WTC11 (cell line): ENCODE measurements around the gene SPECC1L. TPM values are rescaled to one million over a fixed set of nuclear protein-coding genes. Genes with fewer than 3 reads are reported as not detected.

ENCODE experiments used
- ATAC-seq: fragments of 200-7000 bp; cut with Tn5 transposase; 2 replicates; pipeline ENCODE4 v1.10.0; 2021; ENCODE audit warnings: mild to moderate bottlenecking, moderate library complexity
- CTCF ChIA-PET: fragments of 300-600 bp; sonication (Branson Sonifier 250); formaldehyde crosslinking; loops from one replicate; lab custom pipeline; 2021; ENCODE audit warnings: antibody characterized with exemption; lab: Charles Lee
- POLR2A ChIA-PET: fragments of 350-600 bp; sonication (Branson Sonifier 250); formaldehyde crosslinking; loops from one replicate; lab custom pipeline; 2021; ENCODE audit warnings: antibody characterized with exemption; lab: Charles Lee
- DNase-seq: peaks from one replicate; pipeline ENCODE4 v3.0.0; 2021; ENCODE audit warnings: low spot score
- H3K27ac Mint-ChIP-seq: 2 replicates; pipeline ENCODE4 v1.8.0; 2021; ENCODE audit warnings: mixed read lengths
- H3K27me3 Mint-ChIP-seq: 2 replicates; pipeline ENCODE4 v1.8.0; 2021; ENCODE audit warnings: low read depth, mild to moderate bottlenecking, moderate library complexity, mixed read lengths
- H3K36me3 Mint-ChIP-seq: 2 replicates; pipeline ENCODE4 v1.8.0; 2021; ENCODE audit warnings: mixed read lengths
- H3K4me1 Mint-ChIP-seq: 2 replicates; pipeline ENCODE4 v1.8.0; 2022; ENCODE audit warnings: mixed read lengths
- H3K4me3 Mint-ChIP-seq: 2 replicates; pipeline ENCODE4 v1.8.0; 2021; ENCODE audit warnings: mild to moderate bottlenecking, moderate library complexity, mixed read lengths
- H3K9me3 Mint-ChIP-seq: 2 replicates; pipeline ENCODE4 v1.8.0; 2021; ENCODE audit warnings: mixed read lengths
- ETV6 ChIP-seq: sonication (generic); formaldehyde crosslinking; IDR thresholded peaks from 2 replicates; pipeline ENCODE4 v1.8.1; 2022; ENCODE audit warnings: mild to moderate bottlenecking, missing genetic modification reagents
- GABPB1 ChIP-seq: sonication (generic); formaldehyde crosslinking; IDR thresholded peaks from 2 replicates; pipeline ENCODE4 v1.8.1; 2023; ENCODE audit warnings: mild to moderate bottlenecking, missing genetic modification reagents
- GTF2I ChIP-seq: fragments of 250-450 bp; sonication (Bioruptor Pico); conservative IDR thresholded peaks from 2 replicates; pipeline ENCODE4 v1.4.0; 2021; ENCODE audit warnings: mild to moderate bottlenecking
- IRF2 ChIP-seq: sonication (generic); formaldehyde crosslinking; IDR thresholded peaks from 2 replicates; pipeline ENCODE4 v1.8.0; 2022; ENCODE audit warnings: low read depth, missing genetic modification reagents, borderline replicate concordance
- NR3C1 ChIP-seq: sonication (generic); formaldehyde crosslinking; conservative IDR thresholded peaks from 2 replicates; pipeline ENCODE4 v1.8.1; 2023; ENCODE audit warnings: low read depth, mild to moderate bottlenecking, missing genetic modification reagents
- PRDM15 ChIP-seq: sonication (generic); formaldehyde crosslinking; IDR thresholded peaks from 2 replicates; pipeline ENCODE4 v1.8.0; 2022; ENCODE audit warnings: missing genetic modification reagents
- SMAD4 ChIP-seq: sonication (generic); formaldehyde crosslinking; IDR thresholded peaks from 2 replicates; pipeline ENCODE4 v1.8.0; 2022; ENCODE audit warnings: mild to moderate bottlenecking, missing genetic modification reagents
- SP1 ChIP-seq: sonication (generic); formaldehyde crosslinking; conservative IDR thresholded peaks from 2 replicates; pipeline ENCODE4 v1.8.1; 2022; ENCODE audit warnings: missing genetic modification reagents
- TEAD1 ChIP-seq: sonication (generic); formaldehyde crosslinking; IDR thresholded peaks from 2 replicates; pipeline ENCODE4 v1.8.0; 2022; ENCODE audit warnings: mild to moderate bottlenecking, missing genetic modification reagents
- TP53 ChIP-seq: sonication (generic); formaldehyde crosslinking; IDR thresholded peaks from 2 replicates; pipeline ENCODE4 v1.8.1; 2023; ENCODE audit warnings: mild to moderate bottlenecking, missing genetic modification reagents
- ZNF138 ChIP-seq: sonication (generic); formaldehyde crosslinking; conservative IDR thresholded peaks from 2 replicates; pipeline ENCODE4 v1.8.1; 2022; ENCODE audit warnings: mild to moderate bottlenecking, moderate library complexity, missing genetic modification reagents
- ZNF232 ChIP-seq: sonication (generic); formaldehyde crosslinking; IDR thresholded peaks from 2 replicates; pipeline ENCODE4 v1.8.0; 2022; ENCODE audit warnings: mild to moderate bottlenecking, missing genetic modification reagents
- ZNF317 ChIP-seq: sonication (generic); formaldehyde crosslinking; IDR thresholded peaks from 2 replicates; pipeline ENCODE4 v1.8.1; 2023; ENCODE audit warnings: low read depth, mild to moderate bottlenecking, moderate library complexity, missing genetic modification reagents, borderline replicate concordance
- ZNF396 ChIP-seq: fragments of 250-450 bp; sonication (Bioruptor Pico); IDR thresholded peaks from 2 replicates; pipeline ENCODE4 v1.8.0; 2021; ENCODE audit warnings: mild to moderate bottlenecking, moderate library complexity, borderline replicate concordance
- ZNF423 ChIP-seq: fragments of 250-450 bp; sonication (Bioruptor Pico); IDR thresholded peaks from 2 replicates; pipeline ENCODE4 v2.1.2; 2022; ENCODE audit warnings: mild to moderate bottlenecking, moderate library complexity
- total RNA-seq: library from RNA; stranded (reverse); gene quantifications from 3 replicates; pipeline ENCODE4 v1.2.3, GENCODE V29; 2021
- TF ChIP-seq, protein P1 (sequence below): fragments of 200-600 bp; IDR thresholded peaks from 2 replicates; pipeline ENCODE4 v1.8.0; 2022; ENCODE audit warnings: antibody characterized with exemption
- TF ChIP-seq, protein P2 (sequence below): fragments of 250-450 bp; sonication (Bioruptor Pico); IDR thresholded peaks from 2 replicates; pipeline ENCODE4 v1.9.0; 2021; ENCODE audit warnings: moderate library complexity, mild to moderate bottlenecking, inconsistent platforms, borderline replicate concordance
- TF ChIP-seq, protein P3 (sequence below): sonication (generic); formaldehyde crosslinking; IDR thresholded peaks from 2 replicates; pipeline ENCODE4 v1.8.1; 2022; ENCODE audit warnings: missing genetic modification reagents, borderline replicate concordance

SPECC1L gene
- total RNA-seq, 1 experiment from 2014 or later, result 44.6 TPM

- H3K4me1 Mint-ChIP-seq, result peaks cover 19% of the 10 kb centered on the region
- POLR2A ChIA-PET, result no interaction called here
- ATAC-seq, result no peak
- DNase-seq, result no peak
- peak overlapping the region; percentile 78; the same call in 1 of the 2 replicates for H3K27ac Mint-ChIP-seq
- TF ChIP-seq ZNF232 (CRISPR knock-in tag), result no peak
- TF ChIP-seq PRDM15, result peak; percentile 38; the same call in 1 of the 2 replicates
- CTCF ChIA-PET, result interaction anchor here (1.0 to 14.0 kb wide), 17 partner anchors 8 to 231 kb away, joined by 3 to 271 read pairs (median 9); partner anchors contain the start of genes GGT1 and GUCD1
- H3K9me3 Mint-ChIP-seq, result no peaks in the 10 kb centered on the region
- peaks cover under 1% of the 10 kb centered on the region; the same call in 1 of the 2 replicates for H3K36me3 Mint-ChIP-seq
- no peak overlapping the region for H3K4me3 Mint-ChIP-seq
- H3K27me3 Mint-ChIP-seq, result peaks cover 8% of the 10 kb centered on the region
Observed at GRCh38 chr22:24420072-24420976, 149.7 kb downstream of the SPECC1L start.

DNA sequence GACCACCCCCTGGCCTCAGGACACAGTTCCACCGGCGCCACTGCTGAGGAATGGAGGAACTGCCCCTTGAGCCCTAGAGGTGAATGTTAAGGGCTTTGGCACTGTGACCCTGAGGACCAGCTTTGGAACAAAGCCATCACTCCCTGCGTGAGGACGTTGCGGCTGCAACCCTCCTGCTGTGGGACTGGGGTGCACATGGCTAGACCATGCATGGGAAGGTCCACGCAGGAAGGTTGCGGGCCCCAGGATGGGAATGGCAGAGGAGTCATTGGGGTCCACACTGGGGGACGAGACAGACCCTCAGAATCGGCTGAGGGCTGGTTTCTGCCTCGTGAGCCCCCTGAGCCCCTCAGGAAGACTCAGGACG, 150.3 kb downstream of the SPECC1L start:
- Mint-ChIP-seq H3K4me1 (peaks cover 22% of the 10 kb centered on the region), H3K27me3 (peaks cover 14% of the 10 kb centered on the region), H3K4me3 (no peak overlapping the region), H3K36me3 (no peaks in the 10 kb centered on the region), H3K9me3 (no peaks in the 10 kb centered on the region), H3K27ac (no peak overlapping the region; the same call in 1 of the 2 replicates)
- POLR2A ChIA-PET, result interaction anchor here (1.4 kb wide), 1 partner anchor 25 kb away, joined by 4 read pairs; no protein-coding TSS in a partner anchor
- ATAC-seq (no peak), DNase-seq (no peak)
- no peak for TF ChIP-seq ZNF423 (CRISPR knock-in tag)
- TF ChIP-seq ETV6 (CRISPR knock-in tag), result no peak
- no peak for TF ChIP-seq NR3C1 (CRISPR knock-in tag)
- CTCF ChIA-PET, result interaction anchor here (1.0 to 14.0 kb wide), 42 partner anchors 9 to 352 kb away, joined by 3 to 271 read pairs (median 6); partner anchors contain the start of genes GGT1, GUCD1 and SPECC1L

GRCh38 chr22:24421428-24421931, 150.8 kb downstream of the SPECC1L start:
- Mint-ChIP-seq H3K36me3 (no peaks in the 10 kb centered on the region), H3K27me3 (peaks cover 19% of the 10 kb centered on the region), H3K9me3 (no peaks in the 10 kb centered on the region), H3K4me3 (no peak overlapping the region), H3K4me1 (peaks cover 22% of the 10 kb centered on the region), H3K27ac (peak overlapping the region; percentile 72; the same call in 1 of the 2 replicates)
- CTCF ChIA-PET, result interaction anchor here (0.6 to 14.0 kb wide), 60 partner anchors 8 to 351 kb away, joined by 3 to 271 read pairs (median 5); partner anchors contain the start of genes GGT1, GUCD1 and SPECC1L
- DNase-seq, result peak; percentile 86
- TF ChIP-seq, protein P1, sequence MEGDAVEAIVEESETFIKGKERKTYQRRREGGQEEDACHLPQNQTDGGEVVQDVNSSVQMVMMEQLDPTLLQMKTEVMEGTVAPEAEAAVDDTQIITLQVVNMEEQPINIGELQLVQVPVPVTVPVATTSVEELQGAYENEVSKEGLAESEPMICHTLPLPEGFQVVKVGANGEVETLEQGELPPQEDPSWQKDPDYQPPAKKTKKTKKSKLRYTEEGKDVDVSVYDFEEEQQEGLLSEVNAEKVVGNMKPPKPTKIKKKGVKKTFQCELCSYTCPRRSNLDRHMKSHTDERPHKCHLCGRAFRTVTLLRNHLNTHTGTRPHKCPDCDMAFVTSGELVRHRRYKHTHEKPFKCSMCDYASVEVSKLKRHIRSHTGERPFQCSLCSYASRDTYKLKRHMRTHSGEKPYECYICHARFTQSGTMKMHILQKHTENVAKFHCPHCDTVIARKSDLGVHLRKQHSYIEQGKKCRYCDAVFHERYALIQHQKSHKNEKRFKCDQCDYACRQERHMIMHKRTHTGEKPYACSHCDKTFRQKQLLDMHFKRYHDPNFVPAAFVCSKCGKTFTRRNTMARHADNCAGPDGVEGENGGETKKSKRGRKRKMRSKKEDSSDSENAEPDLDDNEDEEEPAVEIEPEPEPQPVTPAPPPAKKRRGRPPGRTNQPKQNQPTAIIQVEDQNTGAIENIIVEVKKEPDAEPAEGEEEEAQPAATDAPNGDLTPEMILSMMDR, result peak; percentile 33; the same call in 1 of the 2 replicates
- no peak for TF ChIP-seq ZNF138
- POLR2A ChIA-PET, result interaction anchor here (1.0 to 1.4 kb wide), 2 partner anchors 24 to 100 kb away, joined by 4 to 5 read pairs; no protein-coding TSS in a partner anchor
- ATAC-seq, result peak; percentile 70

DNA sequence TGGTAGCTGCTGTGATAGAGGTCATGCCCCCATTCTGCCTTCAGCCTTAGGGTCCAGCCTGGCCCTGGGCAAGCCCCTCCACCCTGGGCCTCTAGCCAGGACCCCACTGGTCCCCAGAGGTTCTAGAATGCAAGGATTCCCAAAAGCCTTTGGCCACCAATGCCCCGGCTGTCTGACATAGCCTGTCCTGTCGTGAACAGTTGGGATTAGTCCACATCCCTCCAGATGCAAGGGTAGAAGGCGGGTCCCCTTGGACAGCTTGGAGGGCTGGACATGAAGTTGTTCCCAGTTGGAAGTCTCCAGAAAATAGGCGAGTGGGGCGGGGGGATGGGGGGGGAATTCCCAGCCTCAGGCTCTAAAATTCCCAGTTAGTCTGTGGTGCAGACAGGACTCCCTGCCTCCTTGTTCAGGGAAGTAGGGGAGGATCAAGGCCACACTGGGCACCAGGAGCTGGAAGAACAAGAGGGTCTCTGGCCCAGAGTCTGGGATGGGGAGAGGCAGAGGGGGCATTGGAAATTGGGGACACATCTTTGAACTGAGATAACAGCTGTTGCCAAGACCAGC, 151.6 kb downstream of the SPECC1L start:
- CTCF ChIA-PET, result interaction anchor here (0.6 to 14.0 kb wide), 62 partner anchors 8 to 350 kb away, joined by 3 to 271 read pairs (median 5); partner anchors contain the start of genes GGT1, GUCD1 and SPECC1L
- no peaks in the 10 kb centered on the region for H3K36me3 Mint-ChIP-seq
- H3K4me1 Mint-ChIP-seq, result peaks cover 22% of the 10 kb centered on the region
- H3K27ac Mint-ChIP-seq, result no peak overlapping the region
- POLR2A ChIA-PET, result interaction anchor here (1.0 to 1.4 kb wide), 2 partner anchors 23 to 100 kb away, joined by 4 to 5 read pairs; no protein-coding TSS in a partner anchor
- ATAC-seq, result no peak
- DNase-seq, result no peak
- H3K27me3 Mint-ChIP-seq, result peaks cover 20% of the 10 kb centered on the region
- H3K4me3 Mint-ChIP-seq, result peak overlapping the region; percentile 41
- H3K9me3 Mint-ChIP-seq, result no peaks in the 10 kb centered on the region
- no peak for TF ChIP-seq ZNF317 (CRISPR knock-in tag)
- no peak for TF ChIP-seq SP1 (CRISPR knock-in tag)
- TF ChIP-seq GTF2I, result no peak
- TF ChIP-seq TEAD1 (CRISPR knock-in tag), result no peak
- TF ChIP-seq GABPB1, result no peak
- no peak for TF ChIP-seq ZNF396 (CRISPR knock-in tag)
- TF ChIP-seq, protein P2, sequence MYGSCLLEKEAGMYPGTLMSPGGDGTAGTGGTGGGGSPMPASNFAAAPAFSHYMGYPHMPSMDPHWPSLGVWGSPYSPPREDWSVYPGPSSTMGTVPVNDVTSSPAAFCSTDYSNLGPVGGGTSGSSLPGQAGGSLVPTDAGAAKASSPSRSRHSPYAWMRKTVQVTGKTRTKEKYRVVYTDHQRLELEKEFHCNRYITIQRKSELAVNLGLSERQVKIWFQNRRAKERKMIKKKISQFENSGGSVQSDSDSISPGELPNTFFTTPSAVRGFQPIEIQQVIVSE, result no peak
- TF ChIP-seq IRF2 (CRISPR knock-in tag), result no peak
- no peak for TF ChIP-seq TP53 (CRISPR knock-in tag)
- TF ChIP-seq, protein P3, sequence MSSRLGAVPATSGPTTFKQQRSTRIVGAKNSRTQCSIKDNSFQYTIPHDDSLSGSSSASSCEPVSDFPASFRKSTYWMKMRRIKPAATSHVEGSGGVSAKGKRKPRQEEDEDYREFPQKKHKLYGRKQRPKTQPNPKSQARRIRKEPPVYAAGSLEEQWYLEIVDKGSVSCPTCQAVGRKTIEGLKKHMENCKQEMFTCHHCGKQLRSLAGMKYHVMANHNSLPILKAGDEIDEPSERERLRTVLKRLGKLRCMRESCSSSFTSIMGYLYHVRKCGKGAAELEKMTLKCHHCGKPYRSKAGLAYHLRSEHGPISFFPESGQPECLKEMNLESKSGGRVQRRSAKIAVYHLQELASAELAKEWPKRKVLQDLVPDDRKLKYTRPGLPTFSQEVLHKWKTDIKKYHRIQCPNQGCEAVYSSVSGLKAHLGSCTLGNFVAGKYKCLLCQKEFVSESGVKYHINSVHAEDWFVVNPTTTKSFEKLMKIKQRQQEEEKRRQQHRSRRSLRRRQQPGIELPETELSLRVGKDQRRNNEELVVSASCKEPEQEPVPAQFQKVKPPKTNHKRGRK (CRISPR knock-in tag), result no peak
- no peak for TF ChIP-seq SMAD4 (CRISPR knock-in tag)
